ENCODE data around the gene CEP104.

DNA sequence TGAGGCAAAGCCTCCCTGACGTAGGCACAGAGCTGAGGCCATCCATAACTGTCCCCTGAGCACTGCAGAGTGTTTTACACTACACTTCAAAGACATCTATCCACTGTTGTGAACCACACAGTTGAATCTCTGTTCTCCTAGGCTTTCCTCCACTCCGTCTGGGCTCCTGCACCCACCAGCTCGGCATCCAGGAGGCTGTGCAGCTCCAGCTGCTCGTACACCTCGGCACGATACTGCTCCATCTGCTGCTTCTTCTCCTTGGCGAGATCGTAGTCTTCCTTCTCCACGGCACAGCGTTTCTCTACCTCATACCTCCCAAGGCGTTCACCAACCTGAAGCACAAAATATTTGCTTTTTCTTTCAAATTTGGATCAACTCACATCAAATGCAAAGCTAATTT, 18.2 kb downstream of the CEP104 start:
- TF ChIP-seq, protein P1, sequence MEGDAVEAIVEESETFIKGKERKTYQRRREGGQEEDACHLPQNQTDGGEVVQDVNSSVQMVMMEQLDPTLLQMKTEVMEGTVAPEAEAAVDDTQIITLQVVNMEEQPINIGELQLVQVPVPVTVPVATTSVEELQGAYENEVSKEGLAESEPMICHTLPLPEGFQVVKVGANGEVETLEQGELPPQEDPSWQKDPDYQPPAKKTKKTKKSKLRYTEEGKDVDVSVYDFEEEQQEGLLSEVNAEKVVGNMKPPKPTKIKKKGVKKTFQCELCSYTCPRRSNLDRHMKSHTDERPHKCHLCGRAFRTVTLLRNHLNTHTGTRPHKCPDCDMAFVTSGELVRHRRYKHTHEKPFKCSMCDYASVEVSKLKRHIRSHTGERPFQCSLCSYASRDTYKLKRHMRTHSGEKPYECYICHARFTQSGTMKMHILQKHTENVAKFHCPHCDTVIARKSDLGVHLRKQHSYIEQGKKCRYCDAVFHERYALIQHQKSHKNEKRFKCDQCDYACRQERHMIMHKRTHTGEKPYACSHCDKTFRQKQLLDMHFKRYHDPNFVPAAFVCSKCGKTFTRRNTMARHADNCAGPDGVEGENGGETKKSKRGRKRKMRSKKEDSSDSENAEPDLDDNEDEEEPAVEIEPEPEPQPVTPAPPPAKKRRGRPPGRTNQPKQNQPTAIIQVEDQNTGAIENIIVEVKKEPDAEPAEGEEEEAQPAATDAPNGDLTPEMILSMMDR (conservative IDR thresholded peaks at IDR 0.05), result no peak
- no peak for TF ChIP-seq ZFX (IDR thresholded peaks at IDR 0.05)

All from C4-2B (cell line).